HG03354 (cell line): Measurements from ENCODE around the gene POU2F3.

Source experiments
- ATAC-seq: cut with Tn5 transposase; IDR thresholded peaks from one replicate; pipeline ENCODE4 v1.9.1; 2021; ENCODE audit warnings: mild to moderate bottlenecking; ENCODE audit not compliant: unreplicated experiment, poor library complexity, severe bottlenecking

POU2F3 gene

DNA sequence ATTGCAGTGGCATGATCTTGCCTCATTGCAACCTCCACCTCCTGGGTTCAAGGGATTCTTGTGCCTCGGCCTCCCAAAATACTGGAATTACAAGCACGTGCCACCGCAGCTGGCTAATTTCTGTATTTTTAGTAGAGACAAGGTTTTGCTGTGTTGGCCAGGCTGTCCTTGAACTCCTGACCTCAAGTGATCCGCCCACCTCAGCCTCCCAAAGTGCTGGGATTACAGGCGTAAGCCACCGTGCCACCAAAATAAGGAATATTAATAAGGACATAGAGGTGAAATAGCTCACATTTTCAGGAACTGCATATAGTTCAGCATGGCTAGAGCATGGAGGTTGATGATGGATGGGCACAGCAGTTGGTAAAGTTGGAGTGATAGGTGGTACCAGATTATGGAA, 117.7 kb downstream of the POU2F3 start:
- ATAC-seq = no peak

DNA sequence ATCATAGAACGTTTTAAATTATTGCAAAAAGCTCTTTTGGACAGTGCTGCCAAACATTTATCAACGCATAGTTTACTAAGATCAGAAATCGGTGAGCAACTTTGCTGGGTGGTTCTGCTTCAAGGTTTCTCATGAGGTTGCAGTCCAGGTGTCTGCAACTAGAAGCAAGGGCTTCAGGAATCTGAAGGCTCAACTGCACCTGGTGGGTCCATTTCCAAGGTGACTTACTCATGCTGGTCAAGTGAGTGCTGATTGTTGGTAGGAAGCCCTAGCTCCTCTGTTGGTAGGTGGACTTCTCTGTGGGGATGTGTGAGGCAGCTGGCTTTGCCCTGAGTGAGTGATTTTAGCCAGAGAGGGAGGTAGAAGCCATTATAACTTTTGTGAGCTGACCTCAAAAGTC, 118.8 kb downstream of the POU2F3 start:
- ATAC-seq = no peak

DNA sequence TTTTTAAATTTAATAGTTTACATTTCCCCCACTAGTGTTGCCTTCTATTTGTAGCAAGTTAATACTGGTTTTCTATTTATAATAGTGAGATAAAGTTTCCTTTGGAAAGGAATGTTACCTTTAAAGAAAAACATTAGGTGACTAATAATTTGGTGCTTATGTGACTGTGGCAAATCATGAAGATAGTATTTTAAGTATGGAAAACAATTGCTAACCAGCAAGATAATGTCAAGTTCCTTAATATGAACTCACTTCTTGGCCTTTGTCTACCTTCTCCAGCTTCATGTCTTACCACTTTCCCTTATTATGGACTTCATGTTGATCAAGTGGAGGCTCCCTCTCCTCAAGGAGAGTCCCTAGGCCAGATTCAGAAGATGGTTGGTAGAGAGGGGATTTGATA, 123.5 kb downstream of the POU2F3 start:
- no peak for ATAC-seq

DNA sequence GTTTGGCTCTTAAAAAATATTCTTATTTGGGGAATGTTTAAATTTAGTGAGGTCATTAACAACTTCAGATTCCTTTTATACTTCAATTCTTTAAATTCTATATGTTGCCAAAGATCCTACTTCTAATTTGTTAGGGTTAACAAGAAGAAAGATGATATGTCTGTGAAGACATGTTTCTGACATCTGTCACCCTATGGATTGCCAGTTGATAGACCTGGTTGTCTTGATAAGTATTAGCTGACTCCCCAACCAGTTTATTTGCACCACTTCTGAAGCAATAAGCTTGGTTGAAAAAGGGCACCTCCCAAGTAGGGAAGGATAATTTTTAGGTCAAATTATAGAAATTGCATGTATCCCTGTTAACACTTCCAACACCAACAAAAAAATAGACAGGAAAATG, 125.6 kb downstream of the POU2F3 start:
- no peak for ATAC-seq
